Skin of body (tissue), 2 donors: ENCODE data around the gene PTPN12. TPM values are rescaled to one million over a fixed set of nuclear protein-coding genes. Genes with fewer than 3 reads are reported as not detected.
"Not testable (repeated sequence)": the region's sequence is repeated elsewhere in the genome, so short reads cannot be mapped to it uniquely, and the experiment has no call there.

Experiments used
- DNase-seq: peaks from one replicate; lab custom pipeline; 2025; lab: John Stamatoyannopoulos, UW
- total RNA-seq: library from RNA; depleted of rRNA; stranded (reverse); fragments of >200 nt; gene quantifications from one replicate; pipeline ENCODE4 v1.2.3, GENCODE V29; 2014

Gene PTPN12
- total RNA-seq, 1 donor from 2014 or later = 143 TPM

DNA sequence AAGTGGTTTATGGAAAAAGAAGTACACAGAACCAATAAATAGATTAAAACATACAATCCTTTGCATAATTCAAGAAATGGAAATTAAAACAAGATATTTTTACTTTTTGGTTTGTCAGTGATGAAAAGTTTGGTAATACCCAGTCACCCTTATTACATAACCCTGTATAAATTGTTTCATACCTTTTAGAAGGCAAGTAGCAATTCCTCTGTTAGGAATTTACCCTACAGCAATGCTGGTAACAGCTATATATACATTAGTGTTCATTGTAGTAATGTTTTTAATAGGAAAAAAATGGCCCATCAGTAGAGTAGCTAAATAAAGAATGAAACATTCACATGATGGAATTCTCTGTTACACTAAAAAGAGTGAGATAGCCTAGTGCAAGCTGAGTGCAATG, 42.7 kb downstream of the PTPN12 start:
- no peak for DNase-seq

DNA sequence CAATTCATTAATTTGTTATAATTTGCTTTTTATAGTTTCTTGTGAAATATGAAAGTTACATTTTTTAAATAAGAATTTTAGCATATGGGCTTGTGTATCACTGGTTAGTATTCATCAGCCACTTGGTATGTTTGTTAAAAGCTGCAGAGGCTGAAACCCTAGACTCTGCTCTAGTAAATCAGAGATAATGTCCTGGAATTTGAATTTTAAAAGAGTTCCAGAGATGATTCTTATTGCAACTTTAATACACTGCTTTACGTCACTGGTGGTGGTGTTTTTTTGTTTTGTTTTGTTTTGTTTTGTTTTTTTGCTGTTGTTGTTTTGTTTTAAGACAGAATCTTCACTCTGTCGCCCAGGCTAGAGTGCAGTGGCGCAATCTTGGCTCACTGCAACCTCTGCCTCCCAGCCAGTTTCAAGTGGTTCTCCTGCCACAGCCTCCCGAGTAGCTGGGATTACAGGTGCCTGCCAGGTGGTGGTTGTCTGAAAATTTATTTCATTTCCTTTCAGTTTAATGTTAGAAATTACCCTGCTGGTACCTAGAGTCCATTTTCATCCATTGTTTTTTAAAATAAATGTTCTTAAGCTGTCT, 43.8 kb downstream of the PTPN12 start:
- no peak for DNase-seq

DNA sequence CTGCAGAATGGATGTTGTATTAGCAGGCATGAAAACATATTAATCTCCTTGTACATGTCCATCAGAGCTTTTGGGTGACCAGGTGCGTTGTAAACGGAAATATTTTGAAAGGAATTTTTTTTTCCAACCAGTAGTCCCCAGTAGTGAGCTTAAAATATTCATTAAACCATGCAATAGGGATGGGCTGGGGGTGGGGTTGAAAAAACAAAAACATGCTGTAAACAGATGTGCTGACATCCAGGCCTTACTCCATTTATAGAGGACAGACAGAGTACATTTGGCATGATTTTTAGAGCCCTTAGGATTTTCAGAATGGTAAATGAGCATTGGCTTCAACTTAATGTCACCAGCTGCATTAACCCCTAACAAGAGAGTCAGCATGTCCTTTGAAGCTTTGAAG, 50.2 kb downstream of the PTPN12 start:
- peak; percentile 62 for DNase-seq

DNA sequence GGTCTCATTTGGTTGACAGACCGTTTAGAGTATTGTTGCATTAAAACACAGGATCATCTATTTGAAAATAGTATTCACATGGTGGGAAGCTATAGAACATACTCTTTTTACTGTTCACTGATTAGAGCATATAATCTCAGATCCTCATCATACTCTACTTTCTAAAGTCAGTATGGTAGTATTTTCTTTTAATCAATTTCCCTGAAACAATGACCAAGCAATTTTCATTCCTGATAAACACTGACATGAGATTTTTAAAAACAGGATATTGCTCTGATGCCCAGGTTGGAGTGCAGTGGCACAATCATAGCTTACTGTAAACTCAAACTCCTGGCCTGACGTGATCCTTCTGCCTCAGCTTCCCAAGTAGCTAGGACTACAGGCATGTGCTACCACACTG, 63.9 kb downstream of the PTPN12 start:
- no peak for DNase-seq

DNA sequence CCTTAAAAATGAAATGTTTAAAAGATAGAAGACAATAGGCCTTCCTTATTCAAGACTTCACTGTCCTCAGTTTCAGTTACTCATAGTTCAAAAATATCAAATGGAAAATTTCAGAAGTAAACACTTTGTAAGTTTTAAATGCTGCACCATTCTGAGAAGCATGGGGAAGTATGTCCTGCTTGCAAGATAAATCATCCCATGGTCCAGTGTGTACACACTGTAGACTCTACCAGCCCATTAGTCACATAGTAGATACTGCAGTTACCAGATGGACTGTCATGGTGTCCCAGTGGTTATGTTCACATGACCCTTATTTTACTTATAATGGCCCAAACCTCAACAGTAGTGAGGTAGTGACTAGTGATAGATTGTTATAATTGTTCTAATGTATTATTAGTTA, 69.5 kb downstream of the PTPN12 start:
- no peak for DNase-seq

DNA sequence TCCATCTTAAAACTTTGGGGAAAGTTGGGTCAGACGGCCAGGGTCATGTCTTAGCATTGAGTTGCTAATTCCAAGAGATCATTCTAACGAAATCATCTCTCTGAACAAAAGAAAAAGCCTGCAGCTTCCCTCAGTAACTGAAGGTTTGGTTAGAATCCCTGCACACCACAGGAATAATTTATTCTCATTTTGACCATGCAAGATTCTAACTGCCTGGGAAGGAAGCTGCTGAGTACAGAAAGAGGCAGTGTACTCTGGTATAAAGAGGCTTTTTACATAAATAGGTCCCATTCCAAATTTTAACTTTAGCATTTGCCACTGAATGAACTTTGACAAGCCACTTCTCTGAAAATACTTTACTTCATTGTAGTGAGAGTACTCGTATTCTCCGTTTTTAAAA, 82.2 kb downstream of the PTPN12 start:
- DNase-seq = no peak

DNA sequence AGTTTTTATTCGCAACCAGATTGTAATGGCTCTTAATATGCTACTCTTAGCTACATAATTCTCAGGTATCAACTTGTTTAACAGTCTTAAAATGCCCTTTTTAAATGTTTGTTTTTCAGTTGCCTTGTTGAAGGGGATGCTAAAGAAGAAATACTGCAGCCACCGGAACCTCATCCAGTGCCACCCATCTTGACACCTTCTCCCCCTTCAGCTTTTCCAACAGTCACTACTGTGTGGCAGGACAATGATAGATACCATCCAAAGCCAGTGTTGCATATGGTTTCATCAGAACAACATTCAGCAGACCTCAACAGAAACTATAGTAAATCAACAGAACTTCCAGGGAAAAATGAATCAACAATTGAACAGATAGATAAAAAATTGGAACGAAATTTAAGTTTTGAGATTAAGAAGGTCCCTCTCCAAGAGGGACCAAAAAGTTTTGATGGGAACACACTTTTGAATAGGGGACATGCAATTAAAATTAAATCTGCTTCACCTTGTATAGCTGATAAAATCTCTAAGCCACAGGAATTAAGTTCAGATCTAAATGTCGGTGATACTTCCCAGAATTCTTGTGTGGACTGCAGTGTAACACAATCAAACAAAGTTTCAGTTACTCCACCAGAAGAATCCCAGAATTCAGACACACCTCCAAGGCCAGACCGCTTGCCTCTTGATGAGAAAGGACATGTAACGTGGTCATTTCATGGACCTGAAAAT, 89.7 kb downstream of the PTPN12 start:
- DNase-seq = no peak

DNA sequence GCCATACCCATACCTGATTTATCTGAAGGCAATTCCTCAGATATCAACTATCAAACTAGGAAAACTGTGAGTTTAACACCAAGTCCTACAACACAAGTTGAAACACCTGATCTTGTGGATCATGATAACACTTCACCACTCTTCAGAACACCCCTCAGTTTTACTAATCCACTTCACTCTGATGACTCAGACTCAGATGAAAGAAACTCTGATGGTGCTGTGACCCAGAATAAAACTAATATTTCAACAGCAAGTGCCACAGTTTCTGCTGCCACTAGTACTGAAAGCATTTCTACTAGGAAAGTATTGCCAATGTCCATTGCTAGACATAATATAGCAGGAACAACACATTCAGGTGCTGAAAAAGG, 90.2 kb downstream of the PTPN12 start:
- DNase-seq = no peak

DNA sequence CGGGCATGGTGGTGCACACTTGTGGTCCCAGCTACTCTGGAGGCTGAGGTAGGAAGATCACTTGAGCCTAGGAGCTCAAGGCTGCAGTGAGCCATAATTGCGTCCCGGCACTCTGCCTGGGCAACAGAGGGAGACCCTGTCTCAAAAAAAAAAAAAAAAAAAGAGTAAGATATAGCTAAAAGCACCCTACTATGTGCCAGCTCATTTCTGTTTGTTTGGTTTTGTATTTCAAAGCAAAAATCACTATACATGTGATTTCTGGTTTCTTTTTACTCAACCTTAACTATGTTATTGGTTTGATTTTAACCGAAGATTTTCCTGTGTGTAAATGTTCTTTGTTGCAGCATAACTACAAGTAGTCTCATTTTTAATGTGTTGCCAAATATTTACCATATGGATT, 92.7 kb downstream of the PTPN12 start:
- DNase-seq = no peak

DNA sequence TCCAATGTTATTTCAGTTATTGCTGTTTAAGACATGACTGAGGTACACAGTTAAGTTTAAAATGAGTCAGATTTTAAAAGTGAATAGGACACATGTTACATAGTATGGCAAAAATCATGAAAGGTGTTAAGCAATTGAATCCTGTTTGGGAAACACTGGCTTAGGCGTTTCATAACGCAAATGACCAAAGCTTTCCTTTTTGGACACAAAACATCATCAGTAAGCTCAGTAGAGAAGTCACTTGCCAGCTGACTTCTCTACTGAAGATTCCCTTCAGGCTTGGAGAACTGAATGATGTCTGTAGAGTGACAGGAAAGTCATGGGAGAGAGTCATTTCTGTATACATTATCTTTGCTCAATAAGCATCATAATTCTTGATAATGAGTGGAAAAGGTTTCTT, 94.7 kb downstream of the PTPN12 start:
- no peak for DNase-seq

DNA sequence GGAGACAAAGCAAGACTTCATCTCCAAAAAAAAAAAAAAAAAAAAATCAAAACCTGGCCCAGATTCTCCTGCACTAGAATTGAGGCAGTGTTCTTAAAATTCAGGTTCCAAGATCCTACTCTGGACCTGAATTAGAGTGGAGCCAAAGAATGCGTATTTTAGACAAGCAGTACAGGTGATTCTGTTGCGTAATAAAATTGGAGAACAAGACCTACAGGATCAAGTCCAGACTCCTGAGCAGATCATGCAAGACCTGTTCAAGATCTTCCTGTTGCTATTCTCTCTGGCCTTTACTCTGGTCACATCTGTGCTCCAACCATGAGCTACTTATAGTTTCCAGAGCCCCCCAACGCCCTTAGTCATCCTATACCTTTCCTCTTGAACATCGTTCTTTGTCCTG, 107.7 kb downstream of the PTPN12 start:
- DNase-seq = no peak

DNA sequence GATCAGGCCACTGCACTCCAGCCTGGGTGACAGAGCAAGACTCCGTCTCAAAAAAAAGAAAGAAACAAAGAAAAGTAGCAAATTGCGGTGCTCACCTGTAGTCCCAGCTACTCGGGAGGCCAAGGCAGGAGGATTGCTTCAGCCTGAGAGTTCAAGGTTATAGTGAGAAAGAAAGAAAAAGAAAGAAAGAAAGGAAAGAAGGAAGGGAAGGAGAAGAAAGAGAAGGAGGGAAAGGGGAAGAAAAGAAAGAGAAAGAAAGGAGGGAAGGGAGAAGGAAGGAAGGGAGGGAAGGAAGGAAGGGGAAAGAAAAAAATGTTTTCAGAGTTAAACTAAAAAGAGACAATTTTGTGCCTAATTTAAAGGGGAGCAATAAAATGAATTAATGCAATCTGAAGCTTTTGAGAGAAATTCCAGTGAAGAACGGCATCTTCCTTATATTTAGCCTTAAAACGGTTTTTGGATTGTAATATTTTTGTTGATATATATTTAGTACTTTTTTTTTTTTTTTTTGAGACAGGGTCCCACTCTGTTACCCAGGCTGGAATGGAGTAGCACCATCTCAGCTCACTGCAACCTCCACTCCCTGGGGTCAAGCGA, 111.7 kb downstream of the PTPN12 start:
- DNase-seq = no peak

DNA sequence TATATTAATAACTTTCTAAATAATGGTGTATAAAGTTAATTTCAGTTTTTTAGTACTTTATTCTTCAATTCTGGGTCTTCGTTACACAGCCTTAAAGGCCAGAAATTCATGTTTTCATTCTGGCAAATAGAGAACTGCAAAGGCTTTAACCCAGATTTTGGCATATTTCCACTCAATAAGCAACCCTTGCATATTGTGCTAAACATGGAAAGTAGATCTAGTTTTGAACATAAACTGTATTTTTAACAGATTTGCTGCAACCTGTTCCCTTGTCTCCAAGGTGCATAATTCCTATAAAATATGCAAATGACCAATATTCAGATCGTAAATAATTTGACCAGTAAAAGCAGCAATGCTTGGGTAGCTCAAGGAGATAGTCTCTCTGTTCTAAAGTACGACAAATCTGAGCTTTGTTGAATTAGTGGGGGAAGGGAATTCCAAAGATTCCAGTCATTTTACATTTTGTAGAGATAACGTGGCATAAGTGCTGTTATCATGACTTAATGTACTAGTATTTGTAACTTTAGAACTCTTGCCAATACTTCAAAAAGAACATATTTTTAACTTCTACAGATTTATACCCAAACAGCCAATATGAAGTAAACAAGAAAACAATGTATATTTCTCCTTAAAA, 112.7 kb downstream of the PTPN12 start:
- no peak for DNase-seq

DNA sequence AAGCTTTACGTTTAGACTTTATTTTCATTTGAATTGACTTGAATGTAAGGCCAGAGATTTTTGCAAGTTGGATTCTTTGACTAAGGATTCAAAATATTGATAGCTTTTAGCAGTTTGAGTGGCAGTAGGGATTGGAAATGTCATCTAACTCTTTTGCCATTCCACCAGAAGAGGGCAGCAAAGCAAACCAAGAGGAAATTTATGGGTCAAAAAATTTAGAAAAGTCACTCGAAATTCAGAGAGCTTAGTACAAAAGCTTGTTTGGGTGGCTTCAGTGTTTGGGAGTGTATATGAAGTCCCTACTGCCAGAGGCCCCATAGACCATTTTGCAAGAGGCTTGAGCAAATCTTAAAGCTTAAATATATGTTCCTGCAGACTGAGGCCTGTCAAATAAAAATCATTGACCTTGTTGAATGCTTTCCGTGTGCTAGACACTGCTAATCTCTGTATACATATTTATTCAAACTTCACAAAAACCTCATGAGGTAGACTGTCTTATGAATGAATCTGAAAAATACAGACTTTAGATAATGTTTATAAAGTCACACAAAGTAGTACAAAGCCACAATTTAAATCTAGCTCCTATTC, 114.6 kb downstream of the PTPN12 start:
- peak; percentile 17 for DNase-seq

DNA sequence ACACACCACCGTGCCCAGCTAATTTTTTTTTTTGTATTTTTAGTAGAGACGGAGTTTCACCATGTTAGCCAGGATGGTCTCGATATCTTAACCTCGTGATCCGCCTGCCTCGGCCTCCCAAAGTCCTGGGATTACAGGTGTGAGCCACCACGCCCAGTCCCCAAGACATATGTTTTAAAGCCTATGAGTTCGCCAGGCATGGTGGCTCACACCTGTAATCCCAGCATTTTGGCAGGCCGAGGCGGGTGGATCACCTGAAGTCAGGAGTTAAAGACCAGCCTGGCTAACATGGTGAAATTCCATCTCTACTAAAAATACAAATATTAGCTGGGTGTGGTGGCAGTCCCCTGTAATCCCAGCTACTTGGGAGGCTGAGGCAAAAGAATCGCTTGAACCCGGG, 115.7 kb downstream of the PTPN12 start:
- not testable (repeated sequence) for DNase-seq

DNA sequence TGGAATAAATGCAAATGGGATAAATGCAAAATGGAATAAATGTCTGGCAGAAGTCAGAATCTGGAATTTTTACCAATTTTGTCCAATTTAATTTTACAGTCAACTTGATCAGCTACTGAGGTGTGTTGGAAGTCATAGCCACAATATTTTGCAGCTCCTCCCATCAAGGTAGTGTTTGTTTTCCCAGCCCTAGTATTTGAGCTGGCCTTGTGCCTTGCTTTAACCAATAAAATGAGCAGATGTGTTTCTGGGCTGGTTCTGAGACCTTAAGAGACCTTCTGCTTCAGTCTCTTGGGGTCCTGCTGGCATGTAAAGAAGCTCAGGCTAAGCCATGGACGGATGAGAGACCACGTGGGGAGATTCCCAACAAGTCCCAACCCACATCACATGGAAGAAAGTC, 116.5 kb downstream of the PTPN12 start:
- DNase-seq = no peak

DNA sequence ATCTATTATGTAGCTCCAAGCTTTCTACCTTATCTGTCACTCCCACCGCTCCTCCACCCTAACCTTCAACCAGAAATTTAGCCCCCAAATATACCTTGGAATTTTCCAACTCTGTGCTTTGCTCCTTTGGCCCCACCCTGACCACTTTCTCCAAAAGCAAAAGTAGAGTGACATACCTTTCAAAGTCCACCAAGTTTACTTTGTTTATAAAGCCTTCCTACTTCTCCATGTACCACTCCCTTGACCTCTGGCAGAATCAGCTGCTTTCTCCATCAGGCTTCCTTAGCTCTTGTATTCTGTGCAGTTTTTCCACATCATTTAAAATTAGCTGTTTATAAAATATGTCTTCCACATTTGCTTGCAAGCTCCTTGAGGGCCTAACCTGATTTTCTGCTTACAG, 118.3 kb downstream of the PTPN12 start:
- no peak for DNase-seq

DNA sequence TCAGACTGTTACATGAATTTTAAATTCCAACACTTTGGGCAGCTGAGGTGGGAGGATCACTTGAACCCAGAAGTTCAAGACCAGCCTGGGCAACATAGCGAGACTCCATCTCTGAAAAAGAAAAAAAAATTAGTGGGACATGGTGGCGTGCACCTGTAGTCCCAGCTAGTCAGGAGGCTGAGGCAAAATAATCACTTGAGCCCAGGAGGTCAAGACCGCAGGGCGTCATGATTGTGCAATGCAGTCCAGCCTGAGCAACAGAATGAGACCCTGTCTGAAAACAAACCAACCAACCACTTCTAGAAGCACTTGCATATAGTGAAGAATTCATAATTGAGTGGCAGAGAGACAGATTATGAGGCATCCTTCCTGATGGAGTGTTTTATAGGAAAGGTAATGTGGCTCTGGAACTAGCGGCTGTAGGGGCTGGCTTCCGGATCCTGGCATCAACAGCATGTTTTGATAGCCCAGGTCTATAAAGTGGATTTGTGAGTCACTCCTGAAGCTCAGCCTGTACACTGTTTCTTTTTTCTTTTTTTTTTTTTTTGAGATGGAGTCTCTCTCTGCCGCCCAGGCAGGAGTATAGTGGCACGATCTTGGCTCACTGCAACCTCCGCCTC, 118.9 kb downstream of the PTPN12 start:
- no peak for DNase-seq

DNA sequence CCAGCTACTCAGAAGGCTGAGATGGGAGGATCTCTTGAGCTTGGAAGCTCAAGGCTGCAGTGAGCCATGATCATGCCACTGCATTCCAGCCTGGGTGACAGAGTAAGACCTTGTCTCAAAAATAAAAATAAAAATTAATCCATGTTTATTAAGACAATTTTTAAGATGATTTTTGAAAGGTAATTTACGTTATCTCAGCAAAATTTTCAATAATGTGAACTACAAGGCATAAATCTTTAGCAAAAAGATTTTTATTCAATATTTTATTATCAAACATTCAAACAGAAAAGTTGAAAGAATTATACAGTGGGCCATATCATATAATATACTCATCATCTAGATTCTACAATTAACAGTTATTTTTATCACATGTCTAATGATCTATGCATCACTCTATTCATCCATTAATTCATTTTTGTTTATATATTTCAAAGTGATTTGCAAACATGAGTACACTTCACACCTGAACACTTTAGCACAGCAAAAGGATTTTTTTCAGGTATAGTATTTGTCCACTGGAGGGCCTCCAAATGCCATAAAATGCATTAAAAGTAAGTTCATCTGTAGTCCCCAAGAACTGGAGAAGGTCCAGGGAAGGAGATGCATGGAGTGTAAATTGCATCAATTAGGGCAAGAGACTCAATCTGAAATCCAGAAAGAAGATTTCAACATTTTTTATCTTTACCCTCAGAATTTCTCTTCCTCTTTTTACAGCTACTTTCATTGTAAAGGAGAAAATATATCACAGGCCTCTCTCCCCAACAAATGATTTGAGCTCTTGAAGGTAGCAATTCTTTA, 120.5 kb downstream of the PTPN12 start:
- no peak for DNase-seq

DNA sequence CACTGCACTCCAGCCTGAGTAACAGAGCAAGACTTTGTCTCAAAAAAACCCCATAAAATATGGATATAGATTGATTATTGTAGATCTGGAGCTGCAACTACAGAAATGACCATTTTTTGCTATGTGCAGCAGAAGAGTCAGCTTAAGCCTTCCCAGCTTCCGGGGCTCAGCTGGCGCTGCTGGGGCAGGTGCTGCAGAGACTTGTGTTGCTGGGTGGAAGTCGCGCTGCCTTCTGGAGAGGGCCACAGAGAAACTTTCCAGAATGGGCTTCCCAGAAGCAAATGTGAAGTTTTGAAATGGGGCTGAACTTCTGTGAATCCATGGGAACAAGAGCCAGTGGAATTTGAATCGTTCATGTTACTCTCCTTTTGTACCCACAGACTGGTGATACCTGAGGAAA, 121.8 kb downstream of the PTPN12 start:
- no peak for DNase-seq

DNA sequence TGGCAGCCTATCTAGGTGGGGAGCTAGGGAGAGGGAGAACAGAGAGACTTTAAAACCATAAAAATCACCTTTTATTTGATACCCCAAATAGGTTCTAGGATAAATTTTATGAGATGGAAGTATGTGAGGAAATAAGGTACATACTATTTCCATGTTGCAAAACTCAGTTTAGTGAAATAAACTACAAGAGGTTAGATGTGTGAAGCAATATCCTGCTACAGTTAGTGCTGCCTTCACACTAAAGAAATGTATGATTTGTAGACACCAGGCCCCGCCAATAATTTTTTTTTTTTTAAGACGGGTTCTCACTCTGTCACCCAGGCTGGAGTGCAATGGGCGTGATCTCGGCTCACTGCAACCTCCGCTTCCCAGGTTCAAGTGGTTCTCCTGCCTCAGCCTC, 124.7 kb downstream of the PTPN12 start:
- no peak for DNase-seq
